Measurements from ENCODE around the gene PLCL1. TPM values are rescaled to one million over a fixed set of nuclear protein-coding genes. Genes with fewer than 3 reads are reported as not detected.

PLCL1 gene
- under 1 TPM; 0.17 to 0.23 TPM for total RNA-seq

DNA sequence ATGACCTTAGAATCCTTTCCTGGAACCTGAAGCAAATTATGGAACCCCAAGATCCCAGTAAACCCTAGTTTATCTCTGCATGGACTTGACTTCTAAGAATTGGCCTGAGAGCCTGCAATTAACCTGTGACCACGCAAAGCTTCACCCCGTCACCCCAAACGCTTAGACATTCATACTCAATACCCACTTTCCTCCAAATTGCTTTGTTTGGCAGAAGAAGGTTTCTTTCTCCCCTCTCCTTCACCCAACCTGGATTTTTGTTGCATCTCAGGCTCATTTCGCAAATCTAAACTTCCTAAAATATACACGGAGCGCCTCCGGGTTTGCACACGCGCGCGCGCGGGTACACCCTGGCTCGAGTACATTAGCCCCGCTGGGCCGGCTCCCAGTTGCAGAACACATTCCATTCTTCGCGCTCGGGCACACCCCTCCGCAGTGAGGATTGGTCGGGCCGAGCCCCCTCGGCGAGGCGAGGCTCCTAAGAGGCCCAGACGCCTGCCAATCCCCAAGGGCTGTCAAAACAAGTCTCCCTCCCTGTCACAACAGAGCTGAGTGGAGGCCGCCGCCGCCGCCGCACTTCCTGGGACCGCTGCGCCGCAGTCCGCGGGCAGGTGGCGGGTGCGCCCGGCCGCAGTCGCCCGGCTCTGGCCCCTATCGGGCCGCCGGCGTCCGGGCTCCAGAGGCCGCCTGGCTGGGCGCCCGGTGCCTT, at the start of gene PLCL1:
Gene PLCL1 (plus strand): TSS at position 545 of the 709 bp plus-strand sequence.
- ChIA-PET POLR2A (no interaction called here), CTCF (interaction anchor here (0.5 to 0.9 kb wide), 2 partner anchors 16 to 651 kb away, joined by 3 to 5 read pairs; no protein-coding TSS in a partner anchor)

DNA sequence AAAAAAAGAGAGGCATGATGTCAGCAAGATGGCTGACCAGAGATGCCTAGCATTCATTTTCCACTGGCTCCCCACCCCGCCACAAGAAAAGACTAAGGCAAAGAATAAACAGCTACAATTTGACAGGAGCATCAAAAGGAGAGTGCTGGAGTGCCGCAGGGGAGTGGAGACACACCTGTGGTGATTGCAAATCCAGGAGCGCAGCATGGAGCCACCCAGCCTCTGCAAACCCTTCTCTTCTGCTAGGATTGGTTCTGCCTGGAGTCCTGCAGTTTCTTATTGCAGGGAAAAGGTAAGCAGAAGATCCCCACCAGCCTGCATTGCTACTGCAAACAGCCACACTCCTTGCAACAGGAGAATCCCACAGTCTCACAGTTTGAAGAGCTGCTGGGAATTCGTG, 45.4 kb upstream of the PLCL1 start:
- ChIA-PET POLR2A (no interaction called here), CTCF (no interaction called here)

DNA sequence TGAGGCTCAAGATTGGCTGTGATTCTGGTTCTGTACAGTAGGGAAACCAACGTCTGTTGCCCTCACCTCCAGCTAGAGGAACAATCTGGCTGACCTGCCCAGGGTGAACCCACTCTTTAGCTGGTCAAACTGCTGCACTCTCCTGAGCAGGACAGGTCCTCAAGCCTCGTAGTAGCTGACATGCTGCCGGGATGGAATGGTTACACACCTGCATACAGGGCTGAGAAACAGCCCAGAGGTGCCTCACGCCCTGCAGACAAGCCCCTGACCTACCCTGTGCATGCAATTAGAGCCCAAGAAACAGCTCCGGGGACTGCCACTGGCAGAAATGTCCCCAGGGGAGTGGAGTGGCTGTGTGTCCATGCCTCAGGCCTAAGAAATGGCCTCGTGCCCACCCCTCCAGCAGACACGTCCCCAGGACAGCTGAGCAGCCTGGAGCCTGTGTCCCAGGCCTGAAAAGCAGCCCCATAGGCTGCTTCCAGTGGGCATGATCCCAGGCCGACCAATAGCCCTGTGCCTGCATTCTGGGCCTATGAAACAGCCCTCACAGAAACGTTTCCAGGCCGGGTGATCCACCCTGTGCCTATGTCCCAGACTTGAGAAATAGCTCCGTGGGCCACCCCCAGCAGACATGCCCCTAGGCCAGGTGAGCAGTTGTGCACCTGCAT, 44.6 kb upstream of the PLCL1 start:
- POLR2A ChIA-PET: no interaction called here
- CTCF ChIA-PET: no interaction called here

DNA sequence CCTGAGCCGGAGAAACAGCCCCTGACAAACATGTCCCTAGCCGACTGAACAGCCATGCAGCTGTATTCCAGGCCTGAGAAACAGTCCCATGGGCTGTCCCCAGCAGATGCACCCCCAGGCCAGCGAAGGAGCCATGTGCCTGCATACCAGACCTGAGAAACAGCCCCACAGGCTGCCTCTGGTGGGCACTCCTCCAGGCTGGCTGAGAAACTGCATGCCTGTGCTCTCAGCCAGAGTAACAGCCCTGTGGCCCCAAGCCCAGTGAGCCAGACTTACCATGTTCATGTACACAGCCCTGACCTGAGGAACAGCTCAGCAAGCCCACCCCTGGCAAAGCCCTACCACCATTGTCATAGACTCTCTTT, 44.1 kb upstream of the PLCL1 start:
- ChIA-PET POLR2A (no interaction called here), CTCF (no interaction called here)

DNA sequence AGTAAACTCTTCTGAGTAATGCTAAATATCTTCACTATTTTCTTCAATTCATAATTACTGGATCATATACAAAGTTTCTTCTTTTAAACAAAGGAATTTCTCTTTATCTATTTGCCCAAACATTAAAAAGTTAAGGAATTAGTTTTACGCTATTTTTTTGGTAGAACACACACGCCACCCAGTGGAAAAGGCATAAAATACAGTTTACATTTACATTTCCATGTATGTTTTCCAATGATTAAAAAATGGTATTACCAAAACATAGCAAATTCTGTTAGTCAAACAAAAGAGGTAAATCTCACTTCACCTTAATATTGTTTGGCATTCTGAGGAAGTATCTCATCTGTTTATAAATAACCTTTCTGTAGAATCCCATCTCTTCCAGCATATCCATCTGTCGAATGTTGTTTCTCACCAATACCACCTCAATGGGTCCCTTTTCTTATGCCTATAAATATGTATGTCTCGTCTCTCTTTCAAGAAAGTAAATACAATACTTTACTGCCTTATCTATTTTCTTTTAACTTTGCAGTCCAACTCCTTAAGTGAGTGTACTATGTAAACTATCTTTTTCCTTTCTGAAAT, 26.5 kb upstream of the PLCL1 start:
- POLR2A ChIA-PET: no interaction called here
- CTCF ChIA-PET: interaction anchor here (1.4 kb wide), 1 partner anchor 278 kb away, joined by 3 read pairs; the partner anchor contains the start of gene HSPD1

DNA sequence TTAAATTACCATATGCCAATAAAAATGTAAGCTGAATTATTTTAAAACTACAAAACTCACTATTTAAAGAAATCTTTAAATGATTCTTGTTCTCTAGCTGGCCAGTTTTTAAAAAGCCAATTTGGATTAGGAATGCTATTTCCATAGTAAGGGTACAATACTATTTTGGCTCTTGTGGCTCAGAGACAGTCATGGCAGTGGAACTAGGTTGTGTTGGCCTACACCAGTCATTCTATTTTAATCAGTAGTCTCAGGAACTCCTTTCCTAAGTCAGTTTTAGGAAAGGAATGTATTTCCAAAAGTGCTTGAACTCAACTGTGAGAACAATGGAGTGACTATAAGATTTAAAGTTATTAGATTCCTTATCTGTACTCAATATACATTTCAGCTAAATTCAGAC, 25.1 kb upstream of the PLCL1 start:
- CTCF ChIA-PET: interaction anchor here (1.4 to 1.8 kb wide), 2 partner anchors 73 to 280 kb away, joined by 3 to 6 read pairs; partner anchors contain the start of gene HSPD1
- POLR2A ChIA-PET: no interaction called here

DNA sequence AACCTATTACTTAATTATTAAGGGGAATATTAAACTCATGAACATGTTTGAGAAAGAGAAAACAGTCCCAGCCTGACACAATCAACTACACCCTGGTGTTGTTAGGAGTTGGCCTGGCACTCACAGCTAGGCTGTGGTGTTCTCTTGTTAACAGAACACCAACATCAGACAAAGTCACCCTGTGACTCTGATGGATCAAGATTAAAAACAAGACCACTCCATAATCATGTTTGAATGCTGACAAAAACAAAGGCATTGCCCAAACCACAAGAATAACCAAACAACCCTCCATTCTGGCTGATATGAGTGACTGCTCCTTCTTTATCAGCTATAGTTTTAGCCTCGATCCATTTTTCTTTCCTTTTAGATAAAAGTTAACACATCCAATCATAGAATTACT, 22.3 kb upstream of the PLCL1 start:
- CTCF ChIA-PET: interaction anchor here (0.7 kb wide), 1 partner anchor 404 kb away, joined by 3 read pairs; no protein-coding TSS in a partner anchor

DNA sequence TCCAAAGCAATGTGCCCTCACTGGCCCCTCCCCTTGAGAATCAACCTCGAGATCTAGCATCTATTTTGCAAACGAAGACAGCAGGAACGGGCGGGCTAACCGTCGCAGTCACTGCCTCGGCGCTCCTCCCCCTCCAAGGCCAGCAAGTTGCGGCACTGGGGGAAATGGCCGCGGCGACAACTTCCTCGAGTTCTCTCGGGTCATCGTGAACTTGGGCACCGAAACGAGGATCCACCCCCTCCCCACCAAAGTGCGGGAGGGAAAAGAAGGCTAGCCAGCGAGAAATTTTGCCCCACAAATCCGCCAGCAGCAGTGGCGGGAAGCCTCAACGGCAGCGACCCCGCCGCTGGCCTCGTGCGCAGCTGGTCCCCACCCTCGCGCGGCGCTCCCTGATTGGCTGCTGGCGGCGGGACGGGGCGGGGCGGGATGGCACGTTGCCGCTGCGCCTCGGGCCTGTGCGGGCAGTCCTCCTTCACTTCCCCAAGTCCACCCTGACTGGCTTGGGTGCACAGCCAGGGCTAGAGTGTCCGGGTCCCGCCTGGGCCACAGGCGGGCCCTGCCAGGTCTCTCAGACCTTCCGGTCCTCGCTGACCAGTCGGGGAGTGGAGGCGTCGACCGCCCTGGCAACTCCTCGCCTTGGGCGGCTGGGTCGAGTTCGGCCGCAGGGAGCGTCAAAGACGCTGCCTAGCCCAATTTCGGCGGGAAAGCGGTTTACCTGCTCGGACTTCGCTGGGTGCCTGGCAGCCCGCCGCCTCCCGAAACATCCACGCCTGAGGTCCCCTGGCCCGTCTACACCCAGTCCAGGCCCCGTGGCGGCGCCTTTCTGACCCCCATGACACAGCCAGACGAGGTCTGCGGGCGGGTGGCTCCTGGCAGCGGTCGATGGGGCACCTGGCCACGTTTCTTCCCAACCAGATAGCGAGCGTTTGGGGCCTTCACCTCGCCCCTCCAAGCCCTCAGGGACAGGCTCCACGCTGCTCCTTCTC, 19.1 kb upstream of the PLCL1 start, which contains the start of gene BOLL:
Gene BOLL (minus strand): TSS at position 364 of the 986 bp plus-strand sequence. CDS start 3,469 bp downstream, outside the sequence.
- POLR2A ChIA-PET: no interaction called here
- CTCF ChIA-PET: no interaction called here

More for the DNA sequence above, 22.3 kb upstream of the PLCL1 start:
- POLR2A ChIA-PET: no interaction called here

DNA sequence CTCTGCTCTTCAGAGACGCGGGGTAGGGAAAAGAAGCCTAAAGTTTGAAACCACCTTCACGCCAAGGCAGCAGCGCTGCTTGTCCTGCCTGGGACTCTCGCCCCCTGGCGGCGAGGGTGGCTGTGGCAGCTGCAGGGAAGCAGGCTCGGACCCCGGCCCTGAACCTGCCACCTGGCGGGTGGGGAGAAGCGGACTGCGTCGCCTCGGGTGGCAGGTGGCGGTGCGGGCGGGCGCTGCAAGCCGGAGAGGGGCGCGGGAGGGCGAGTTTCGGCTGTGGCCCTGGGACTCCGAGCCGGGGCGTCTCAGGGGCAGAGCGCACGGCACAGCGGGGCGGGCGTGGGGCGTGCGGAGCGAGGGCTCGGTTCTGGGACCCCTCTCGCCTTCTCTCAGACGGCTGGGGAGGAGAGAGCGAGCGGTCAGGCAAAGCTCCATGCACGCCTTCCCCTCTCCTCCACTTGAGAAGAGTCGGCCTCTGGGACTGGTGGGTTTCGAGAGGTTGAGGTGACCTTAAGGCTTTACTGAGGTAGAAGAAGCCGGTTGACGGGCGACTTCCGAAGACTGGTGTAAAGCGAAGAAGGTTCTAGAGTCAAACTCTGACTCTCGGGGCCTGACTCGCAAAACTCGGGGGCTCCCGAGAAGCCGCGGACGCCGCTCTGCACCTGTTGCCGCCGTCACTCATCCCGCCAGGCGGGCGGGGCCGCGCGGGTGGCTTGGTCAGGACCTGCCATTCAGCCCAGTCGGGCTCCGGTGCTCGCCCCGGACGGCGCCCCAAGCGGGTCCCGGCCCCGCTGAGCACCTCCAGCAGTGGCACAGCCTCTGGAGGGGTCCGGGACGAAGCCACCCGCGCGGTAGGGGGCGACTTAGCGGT, 18.1 kb upstream of the PLCL1 start:
- ChIA-PET POLR2A (no interaction called here), CTCF (no interaction called here)

DNA sequence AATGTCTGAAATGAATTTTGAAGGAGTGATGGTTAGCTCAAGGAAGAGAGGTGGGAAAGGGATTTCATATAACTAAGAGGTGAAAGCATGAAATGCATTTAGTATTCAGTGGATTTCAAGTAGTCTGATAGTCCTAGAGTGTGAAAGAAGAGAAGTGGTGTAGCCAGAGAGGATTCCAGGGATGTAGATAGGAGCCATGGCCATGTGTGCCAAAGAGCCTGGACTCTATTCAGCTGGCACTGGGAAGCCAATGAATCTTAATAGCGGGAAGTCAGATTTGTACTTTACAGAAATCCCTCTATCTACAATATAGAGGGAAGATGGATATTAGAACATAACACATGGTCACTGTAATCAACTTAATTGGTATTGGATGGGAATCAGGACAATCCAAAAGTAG, 10.9 kb upstream of the PLCL1 start:
- ChIA-PET POLR2A (no interaction called here), CTCF (no interaction called here)

DNA sequence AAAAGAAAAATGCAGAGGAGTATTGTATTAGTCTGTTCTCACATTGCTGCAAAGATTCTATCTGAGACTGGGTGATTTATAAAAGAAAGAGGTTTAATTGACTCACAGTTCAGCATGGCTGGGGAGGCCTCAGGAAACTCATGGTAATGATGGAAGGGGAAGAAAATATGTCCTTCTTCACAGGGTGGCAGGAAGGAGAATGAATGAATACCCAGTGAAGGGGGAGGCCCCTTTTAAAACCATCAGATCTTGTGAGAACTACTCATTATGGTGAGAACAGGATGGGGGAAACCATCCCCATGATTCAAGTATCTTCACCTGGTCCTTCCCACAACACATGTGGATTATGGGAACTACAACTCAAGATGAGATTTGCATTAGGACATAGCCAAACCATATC, 9.1 kb upstream of the PLCL1 start:
- CTCF ChIA-PET: no interaction called here
- POLR2A ChIA-PET: no interaction called here

DNA sequence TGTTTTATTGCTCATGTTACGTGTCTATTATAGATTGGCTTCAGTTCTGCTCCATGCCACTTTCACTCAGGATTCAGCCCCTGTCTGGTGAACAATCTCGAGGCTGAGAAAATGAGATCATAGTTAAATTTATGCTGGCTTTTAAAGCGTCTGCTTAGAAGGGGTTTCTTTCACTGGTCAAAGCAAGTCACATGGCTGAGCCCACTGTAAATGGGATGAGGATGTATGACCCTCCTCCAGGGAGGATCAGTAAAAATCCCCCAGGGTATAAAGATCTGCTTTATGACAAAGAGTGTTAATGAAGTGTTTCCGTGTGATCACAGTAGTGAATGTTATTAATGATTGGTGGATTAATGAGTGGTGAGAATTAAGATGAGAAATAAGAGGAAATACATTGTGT, 6.2 kb upstream of the PLCL1 start:
- ChIA-PET CTCF (no interaction called here), POLR2A (no interaction called here)

DNA sequence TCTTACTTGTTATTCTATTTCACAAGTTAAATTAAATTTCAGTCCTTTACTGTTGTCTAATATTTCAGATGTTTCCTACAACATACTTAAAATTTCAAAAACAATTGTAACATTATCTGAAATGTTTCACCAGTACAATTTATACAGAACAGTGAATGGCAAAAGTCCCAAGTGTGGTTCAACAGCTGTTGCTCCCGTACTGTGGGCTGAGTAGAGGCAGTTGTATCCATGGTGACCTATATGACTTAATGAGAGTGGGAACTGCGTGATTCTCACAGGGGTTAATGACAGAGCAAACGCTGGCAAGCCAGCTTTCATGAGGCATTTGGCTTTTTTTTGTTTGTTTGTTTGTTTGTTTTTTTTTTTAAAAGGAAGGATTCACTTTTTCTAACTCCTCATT, 5.3 kb upstream of the PLCL1 start:
- ChIA-PET CTCF (no interaction called here), POLR2A (no interaction called here)

DNA sequence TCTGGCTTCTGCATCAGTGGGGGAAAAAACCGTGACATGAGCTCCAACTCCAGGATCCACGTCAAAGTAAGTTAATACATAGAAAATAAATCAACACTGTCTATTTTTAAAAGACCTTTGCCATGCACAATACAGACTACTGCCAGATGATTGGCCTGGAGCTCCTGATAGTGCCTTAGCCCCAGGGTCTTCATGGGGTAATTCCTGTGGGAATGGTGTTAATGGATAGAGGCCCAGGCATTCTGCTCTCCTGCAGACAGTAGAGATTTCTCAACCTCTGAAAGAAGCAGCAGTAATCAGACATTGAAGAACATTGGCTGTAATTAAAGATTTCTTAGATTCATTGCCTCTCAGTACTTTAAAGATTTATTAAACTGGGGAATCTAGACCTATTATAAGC, 4.3 kb upstream of the PLCL1 start:
- CTCF ChIA-PET: no interaction called here
- POLR2A ChIA-PET: no interaction called here

DNA sequence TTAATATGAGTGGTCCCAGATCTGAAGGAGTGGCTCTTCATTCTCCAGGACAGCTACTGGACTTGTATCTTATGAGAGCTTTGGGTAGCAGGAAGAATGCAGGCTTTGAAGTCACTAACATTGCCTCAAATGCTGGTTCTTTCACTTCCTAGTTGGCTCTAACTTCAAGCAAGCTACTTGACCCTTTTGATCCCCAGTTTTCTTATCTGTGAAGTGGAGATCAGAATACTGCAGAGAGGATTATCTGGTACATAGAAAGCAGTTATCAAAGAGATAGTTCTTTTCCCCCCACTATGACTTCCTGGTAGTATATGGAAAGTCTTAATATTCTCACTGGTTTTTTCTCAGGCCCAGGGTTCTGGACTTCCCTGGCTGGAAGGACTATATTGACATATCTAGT, 3.4 kb upstream of the PLCL1 start:
- ChIA-PET CTCF (no interaction called here), POLR2A (no interaction called here)

DNA sequence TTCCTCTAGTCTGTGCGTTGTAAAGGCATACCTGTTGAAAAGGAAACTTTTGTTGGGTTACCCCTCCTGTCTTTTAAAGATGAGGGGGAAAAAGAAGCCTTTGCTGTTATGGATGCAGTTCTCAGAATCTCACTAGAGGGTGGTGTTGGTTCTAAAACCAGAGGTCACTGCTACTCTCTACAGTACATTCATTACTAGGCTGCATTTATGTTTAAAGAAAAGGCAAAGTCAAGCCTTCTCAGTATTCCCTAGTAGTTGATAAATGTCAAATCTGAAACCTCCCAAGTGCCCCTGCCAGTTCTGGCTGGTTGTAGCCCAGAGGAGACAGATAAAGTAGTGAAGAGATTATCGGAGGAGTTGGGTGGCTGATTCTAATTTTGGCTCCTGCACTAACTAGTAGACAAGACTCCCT, 1.4 kb upstream of the PLCL1 start:
- ChIA-PET POLR2A (no interaction called here), CTCF (no interaction called here)

DNA sequence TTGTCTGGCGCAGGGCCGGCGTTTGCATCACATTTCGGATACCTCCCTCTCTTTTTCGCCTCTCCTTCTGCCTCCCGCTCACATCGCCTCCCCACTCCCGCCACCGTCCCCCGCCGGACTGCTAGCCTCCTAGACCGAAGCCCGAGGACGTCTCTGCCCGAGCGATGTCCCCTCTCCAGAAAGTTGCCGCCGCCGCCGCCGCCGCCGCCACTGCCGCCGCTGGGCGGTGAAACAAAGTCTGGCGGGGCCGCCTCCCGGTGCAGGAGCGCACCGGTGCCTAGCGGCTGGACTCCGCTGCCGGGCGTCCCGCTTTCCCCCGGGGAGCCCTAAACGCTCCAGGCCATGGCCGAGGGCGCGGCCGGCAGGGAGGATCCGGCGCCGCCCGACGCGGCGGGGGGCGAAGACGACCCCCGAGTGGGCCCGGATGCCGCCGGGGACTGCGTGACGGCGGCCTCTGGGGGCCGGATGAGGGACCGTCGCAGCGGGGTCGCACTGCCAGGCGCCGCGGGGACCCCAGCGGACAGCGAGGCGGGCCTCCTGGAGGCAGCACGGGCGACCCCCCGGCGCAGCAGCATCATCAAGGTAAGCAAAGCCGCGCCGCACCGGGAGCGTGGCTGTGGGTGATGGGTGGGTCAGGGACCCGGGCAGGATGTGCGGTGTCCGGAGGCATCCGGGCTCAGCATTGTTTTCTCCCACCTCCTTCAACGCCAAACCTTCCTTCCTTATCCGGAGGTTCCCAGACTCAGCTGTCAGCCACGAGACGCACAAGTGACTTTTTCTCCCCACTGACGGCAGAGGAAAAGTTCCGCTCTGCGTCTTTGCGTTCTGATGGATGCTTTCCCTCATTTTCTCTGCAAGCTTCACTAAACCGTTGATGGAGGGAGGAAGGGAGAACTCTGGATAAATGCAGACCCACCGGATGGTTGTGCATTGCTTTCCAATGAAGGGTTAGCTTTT, 643 bp downstream of the PLCL1 start:
- ChIA-PET POLR2A (no interaction called here), CTCF (no interaction called here)
